GM19452 (cell line): Measurements from ENCODE around the gene NMB.
A peak's percentile ranks its signal among the peaks of the same experiment; 100 is the strongest.
"Not testable (repeated sequence)": the region's sequence is repeated elsewhere in the genome, so short reads cannot be mapped to it uniquely, and the experiment has no call there.

ENCODE experiments used
- ATAC-seq: cut with Tn5 transposase; IDR thresholded peaks from one replicate; pipeline ENCODE4 v1.9.1; 2021; ENCODE audit not compliant: unreplicated experiment

The NMB gene

GRCh38 chr15:84658080-84658787 is at the start of gene NMB:
Gene NMB, minus strand, starts transcription at chr15:84658199. Its CDS starts 47 bp downstream, at chr15:84658152.
- peak; percentile 73 for ATAC-seq

- no peak for ATAC-seq
Measured at GRCh38 chr15:84703808-84704207, 45.8 kb upstream of the NMB start.

GRCh38 chr15:84702961-84703482 is 45.0 kb upstream of the NMB start:
- no peak for ATAC-seq

- ATAC-seq: no peak
Measured at GRCh38 chr15:84699538-84700191, 41.7 kb upstream of the NMB start.

GRCh38 chr15:84697236-84697990 is 39.4 kb upstream of the NMB start:
- no peak for ATAC-seq

GRCh38 chr15:84696757-84697156 is 38.8 kb upstream of the NMB start:
- ATAC-seq: no peak

GRCh38 chr15:84690342-84690741 is 32.3 kb upstream of the NMB start:
- ATAC-seq: no peak

- ATAC-seq: no peak
Measured at GRCh38 chr15:84689858-84690257, 31.9 kb upstream of the NMB start.

GRCh38 chr15:84686446-84686845 is 28.4 kb upstream of the NMB start:
- ATAC-seq: not testable (repeated sequence)

GRCh38 chr15:84685304-84685703 is 27.3 kb upstream of the NMB start:
- ATAC-seq: no peak

GRCh38 chr15:84684092-84684491 is 26.1 kb upstream of the NMB start:
- no peak for ATAC-seq

- ATAC-seq: no peak
Measured at GRCh38 chr15:84681831-84682230, 23.8 kb upstream of the NMB start.

- no peak for ATAC-seq
Measured at GRCh38 chr15:84671211-84671610, 13.2 kb upstream of the NMB start.

- ATAC-seq: no peak
Measured at GRCh38 chr15:84669726-84670125, 11.7 kb upstream of the NMB start.

GRCh38 chr15:84668221-84668982 is 10.4 kb upstream of the NMB start:
- ATAC-seq: no peak

- ATAC-seq: no peak
Measured at GRCh38 chr15:84666373-84666772, 8.4 kb upstream of the NMB start.

- ATAC-seq: no peak
Measured at GRCh38 chr15:84661001-84661400, 3.0 kb upstream of the NMB start.

GRCh38 chr15:84659904-84660781 is 2.1 kb upstream of the NMB start:
- no peak for ATAC-seq

- no peak for ATAC-seq
Measured at GRCh38 chr15:84658788-84659411, 901 bp upstream of the NMB start.

GRCh38 chr15:84657748-84658079 is 285 bp downstream of the NMB start:
- ATAC-seq: no peak
